Omental fat pad (tissue), 4 donors: ENCODE measurements around the gene ACOX2. TPM values are rescaled to one million over a fixed set of nuclear protein-coding genes. Genes with fewer than 3 reads are reported as not detected.

ENCODE experiments used
- ATAC-seq: fragments of 150-250 bp; one replicate; pipeline ENCODE4 v1.9.1; 2016; ENCODE audit warnings: mild to moderate bottlenecking, moderate library complexity; ENCODE audit not compliant: low FRiP score
- DNase-seq: peaks from one replicate; pipeline ENCODE4 v3.0.0-alpha.2; 2019; ENCODE audit warnings: low spot score
- CTCF ChIP-seq, 3 donors: fragments of 450-650 bp; IDR thresholded peaks; one replicate each; pipeline ENCODE4 v1.5.1; 2016 to 2017; ENCODE audit warnings: antibody characterized with exemption in 3 of 3, mild to moderate bottlenecking in 3 of 3, moderate library complexity in 2 of 3
- total RNA-seq, 4 donors: library from RNA; depleted of rRNA; stranded (reverse); fragments of >200 nt; gene quantifications; one replicate each; pipeline ENCODE4 v1.1.0, GENCODE V29; 2016

The ACOX2 gene
- total RNA-seq, 4 donors from 2014 or later = 10.4 to 26.8 (median 15.3) TPM

- DNase-seq (peak; percentile 77), ATAC-seq (peak; percentile 96)
- no peak for TF ChIP-seq CTCF (IDR thresholded peaks at IDR 0.05)
Measured at GRCh38 chr3:58491506-58492402, 45.2 kb downstream of the ACOX2 start, which contains the start of gene KCTD6. TSS of gene KCTD6 (plus strand) at chr3:58492096. CDS start at chr3:58498756, 6,660 bp downstream.

DNA sequence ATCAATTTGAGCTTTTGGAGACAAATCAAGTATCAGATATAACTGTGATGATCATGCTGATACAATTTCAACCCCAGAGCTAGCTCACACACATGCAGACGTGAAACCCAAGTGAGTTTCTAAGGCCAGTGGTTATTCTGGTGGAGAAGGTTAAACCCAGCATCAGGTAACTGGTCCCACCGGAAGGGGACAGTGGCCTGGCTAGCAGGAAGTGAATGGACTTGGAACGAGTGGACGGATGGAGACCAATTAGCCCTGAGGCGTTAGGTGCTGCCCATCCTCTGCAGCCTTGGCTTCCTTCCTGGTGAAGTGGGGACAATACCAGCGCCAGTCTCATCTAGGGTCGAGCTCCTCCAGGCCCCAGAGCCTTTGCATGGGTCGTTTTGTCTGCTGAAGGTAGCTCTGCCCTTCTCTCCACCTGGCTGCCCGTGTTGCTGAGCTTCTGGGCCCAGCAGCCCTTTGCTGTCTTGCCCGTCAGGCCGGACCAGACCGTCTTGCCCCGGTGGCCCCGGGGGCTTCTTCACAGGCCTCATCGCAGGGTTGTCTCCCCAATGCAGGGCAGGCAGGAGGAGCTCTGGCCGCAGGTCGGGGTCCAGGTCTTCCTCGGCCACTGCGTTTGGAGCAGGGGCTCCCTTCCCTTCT is 46.0 kb downstream of the ACOX2 start:
- no peak for DNase-seq
- no peak for TF ChIP-seq CTCF (IDR thresholded peaks at IDR 0.05)
- no peak for ATAC-seq

DNA sequence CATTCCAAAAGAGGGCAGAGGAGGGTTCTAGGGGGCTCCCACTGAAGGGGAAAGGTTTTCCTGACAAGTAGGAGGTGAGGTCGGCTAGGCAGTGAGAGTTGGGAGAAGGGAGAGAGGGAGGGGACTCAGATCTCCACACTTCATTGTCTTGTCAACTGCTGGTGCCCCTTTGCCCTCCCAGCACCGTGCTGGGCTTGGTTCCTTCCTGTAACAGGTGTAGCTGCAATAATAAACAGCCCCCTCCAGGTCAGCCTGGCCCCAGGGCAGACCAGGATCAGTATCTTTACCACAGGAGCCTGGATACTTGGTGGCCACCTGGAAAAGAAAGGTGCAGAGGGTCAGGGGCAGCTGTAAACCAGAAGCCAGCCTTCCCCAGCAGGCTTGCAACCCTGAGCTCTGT is 48.0 kb downstream of the ACOX2 start:
- TF ChIP-seq CTCF (IDR thresholded peaks at IDR 0.05) = no peak
- no peak for ATAC-seq

DNA sequence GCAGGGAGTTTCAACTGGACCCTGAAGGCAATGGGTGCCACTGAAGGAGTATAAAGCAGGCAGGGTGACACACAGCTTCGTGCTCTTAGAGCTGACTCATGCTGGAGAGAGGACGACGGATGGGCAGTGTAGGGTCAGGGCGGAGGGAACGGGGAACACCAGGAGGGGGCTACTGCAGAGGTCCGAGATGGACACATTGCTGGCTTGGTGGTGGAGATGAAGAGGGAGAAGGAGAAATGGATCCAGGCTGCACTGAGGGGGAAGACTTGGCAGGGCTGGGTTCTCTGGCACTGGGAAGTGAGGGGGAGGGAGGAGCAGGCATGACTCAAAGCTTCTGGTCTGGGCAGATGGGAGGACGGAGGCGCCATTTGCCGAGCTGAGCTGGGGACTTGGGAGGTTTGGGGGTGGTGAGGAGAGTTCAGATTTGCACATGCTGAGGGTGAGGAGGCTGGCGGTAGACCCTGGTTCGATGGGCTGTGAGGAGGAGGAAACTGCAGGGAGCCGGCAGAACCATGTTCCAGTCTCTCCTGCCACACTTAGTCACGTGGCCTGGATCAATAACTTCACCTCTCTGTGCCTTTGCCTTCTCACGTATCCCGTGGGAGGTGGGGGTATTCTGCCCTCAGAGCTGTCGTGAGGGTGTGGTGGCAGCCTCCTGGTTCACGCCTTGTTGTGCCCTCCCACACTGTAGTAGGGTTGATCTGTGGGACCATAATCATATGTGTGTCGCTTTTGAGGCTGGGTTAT is 49.7 kb downstream of the ACOX2 start:
- peak; percentile 58 for ATAC-seq

More for the DNA sequence above, 48.0 kb downstream of the ACOX2 start:
- DNase-seq = no peak

GRCh38 chr3:58485801-58486435 is 51.1 kb downstream of the ACOX2 start:
- TF ChIP-seq CTCF (IDR thresholded peaks at IDR 0.05) = no peak
- ATAC-seq = no peak

More for the DNA sequence above, 49.7 kb downstream of the ACOX2 start:
- TF ChIP-seq CTCF (IDR thresholded peaks at IDR 0.05) = no peak
- DNase-seq = no peak

DNA sequence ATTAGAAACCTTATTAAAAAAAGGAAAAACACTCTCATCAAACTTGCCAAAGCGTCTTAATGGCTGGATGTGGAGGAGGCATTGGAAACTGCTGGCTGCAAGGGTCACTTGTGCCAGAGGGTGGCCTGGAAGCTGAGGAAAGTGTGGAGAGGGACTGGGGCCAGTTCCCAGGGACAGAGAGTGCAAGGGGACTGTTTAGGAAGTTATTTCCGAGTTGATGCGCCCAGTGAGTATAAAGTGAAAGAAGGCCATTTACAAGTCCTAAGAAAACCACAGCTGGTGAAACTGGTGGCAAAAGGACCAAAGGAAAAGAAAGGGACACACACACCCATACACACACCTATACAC is 52.3 kb downstream of the ACOX2 start:
- no peak for TF ChIP-seq CTCF (IDR thresholded peaks at IDR 0.05)
- DNase-seq (no peak), ATAC-seq (no peak)

More at GRCh38 chr3:58485801-58486435, 51.1 kb downstream of the ACOX2 start:
- DNase-seq = no peak
